AG04449 (cell line): ENCODE measurements around the gene RND3.

ENCODE experiments used
- CTCF ChIA-PET: fragments of 350-600 bp; formaldehyde crosslinking; extraction: SDS; loops from one replicate; lab custom pipeline; 2021; ENCODE audit warnings: antibody characterized with exemption; lab: Yijun Ruan, JAX
- POLR2A ChIA-PET: fragments of 400-600, 350-600 bp; formaldehyde crosslinking; extraction: SDS; loops from one replicate; lab custom pipeline; 2020; ENCODE audit warnings: antibody characterized with exemption, inconsistent platforms; lab: Yijun Ruan, JAX
- DNase-seq: peaks from one replicate; pipeline ENCODE4 v3.0.0-alpha.2; 2010; ENCODE audit warnings: low read depth, low spot score
- H3K4me3 ChIP-seq: 2 replicates; pipeline ENCODE4 v1.5.1; 2011; ENCODE audit warnings: low read depth, mild to moderate bottlenecking, control low read depth, low read length
- CTCF ChIP-seq: IDR thresholded peaks from one replicate; pipeline ENCODE4 v1.5.1; 2011; ENCODE audit warnings: mild to moderate bottlenecking, moderate library complexity, low read length, control low read depth, inconsistent platforms; ENCODE audit not compliant: insufficient read depth; ENCODE audit errors: missing control alignments

The RND3 gene

DNA sequence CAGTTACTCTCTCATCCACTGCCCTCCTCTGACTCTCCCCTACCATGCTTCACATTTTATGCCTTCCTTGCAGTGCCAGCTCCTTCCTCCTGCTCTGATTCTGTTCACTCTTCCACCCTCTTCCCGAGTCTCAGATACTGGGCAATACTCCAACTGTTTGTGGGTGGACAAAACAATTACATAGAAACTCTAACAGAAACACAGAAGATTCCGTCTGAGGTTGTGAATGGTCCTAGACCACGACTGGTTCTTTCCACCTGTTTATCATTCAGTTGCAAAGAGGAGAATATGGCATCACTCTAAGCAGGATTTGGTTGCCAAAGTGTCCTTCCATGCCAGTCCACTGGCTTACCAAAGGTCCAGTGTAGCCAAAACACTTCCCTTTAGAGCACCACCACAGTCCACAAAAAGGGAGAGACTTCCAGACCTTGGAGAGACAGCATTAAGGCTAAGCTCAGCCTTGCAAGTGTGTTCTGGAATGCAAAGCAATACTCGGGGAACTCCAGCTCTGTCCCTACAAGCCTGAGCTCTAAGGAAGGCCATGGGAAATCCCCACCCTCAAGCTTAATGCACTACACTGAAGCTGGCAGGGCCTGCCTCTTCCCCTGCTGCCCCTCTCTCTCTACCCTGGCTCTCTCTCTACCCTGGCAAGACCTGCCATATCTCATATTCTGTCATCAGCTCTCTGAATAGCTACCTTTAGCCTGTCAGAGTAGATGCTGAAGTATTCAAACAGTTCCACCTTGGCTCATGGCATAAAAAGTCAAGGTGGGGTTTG is 33.6 kb upstream of the RND3 start:
- ChIA-PET CTCF (interaction anchor here (1.1 to 1.9 kb wide), 4 partner anchors 10 to 168 kb away, joined by 3 to 6 read pairs (median 4); no protein-coding TSS in a partner anchor), POLR2A (interaction anchor here (0.6 to 1.1 kb wide), 2 partner anchors 34 to 37 kb away, joined by 3 read pairs; no protein-coding TSS in a partner anchor)
- no peak overlapping the region for H3K4me3 ChIP-seq
- no peak for DNase-seq
- TF ChIP-seq CTCF: no peak

- no peak overlapping the region for H3K4me3 ChIP-seq
- DNase-seq: no peak
- CTCF ChIA-PET: interaction anchor here (1.6 to 1.9 kb wide), 3 partner anchors 11 to 90 kb away, joined by 3 to 6 read pairs (median 5); no protein-coding TSS in a partner anchor
- no peak for TF ChIP-seq CTCF
- POLR2A ChIA-PET: no interaction called here
Measured at GRCh38 chr2:150520033-150520432, 32.6 kb upstream of the RND3 start.

GRCh38 chr2:150517951-150518680 is 30.6 kb upstream of the RND3 start:
- H3K4me3 ChIP-seq: no peak overlapping the region
- POLR2A ChIA-PET: interaction anchor here (1.1 kb wide), 1 partner anchor 33 kb away, joined by 3 read pairs; no protein-coding TSS in a partner anchor
- no peak for TF ChIP-seq CTCF
- no peak for DNase-seq
- CTCF ChIA-PET: interaction anchor here (1.4 to 1.5 kb wide), 2 partner anchors 30 to 720 kb away, joined by 4 read pairs; no protein-coding TSS in a partner anchor

- ChIA-PET POLR2A (interaction anchor here (0.8 to 1.0 kb wide), 2 partner anchors 17 to 245 kb away, joined by 3 read pairs; no protein-coding TSS in a partner anchor), CTCF (interaction anchor here (1.2 to 1.4 kb wide), 2 partner anchors 15 to 25 kb away, joined by 3 read pairs; no protein-coding TSS in a partner anchor)
- TF ChIP-seq CTCF: no peak
- no peak overlapping the region for H3K4me3 ChIP-seq
- no peak for DNase-seq
Measured at GRCh38 chr2:150513647-150514046, 26.2 kb upstream of the RND3 start.

GRCh38 chr2:150508497-150509137 is 21.1 kb upstream of the RND3 start:
- ChIA-PET CTCF (no interaction called here), POLR2A (no interaction called here)
- no peak for DNase-seq
- TF ChIP-seq CTCF: no peak
- H3K4me3 ChIP-seq: no peak overlapping the region
